HepG2 (cell line): ENCODE results near the gene ANKRD12. TPM values are rescaled to one million over a fixed set of nuclear protein-coding genes. Genes with fewer than 3 reads are reported as not detected.

Source experiments
- FOSL2 ChIP-seq: sonication (generic); formaldehyde crosslinking; IDR thresholded peaks from 2 replicates; pipeline ENCODE4 v1.4.0; 2020; ENCODE audit warnings: missing genetic modification reagents
- GABPB1 ChIP-seq: IDR thresholded peaks from 2 replicates; pipeline ENCODE4 v1.6.1; 2016; ENCODE audit warnings: mild to moderate bottlenecking, missing genetic modification reagents, moderate library complexity, missing compliant biosample characterization
- HCFC1 ChIP-seq: fragments of 150-350 bp; IDR thresholded peaks from 2 replicates; pipeline ENCODE4 v1.6.1; 2014; ENCODE audit warnings: low read depth, low read length
- JARID2 ChIP-seq: sonication (generic); formaldehyde crosslinking; IDR thresholded peaks from 2 replicates; pipeline ENCODE4 v1.8.1; 2023; ENCODE audit warnings: missing genetic modification reagents, inconsistent platforms; ENCODE audit not compliant: insufficient replicate concordance
- KDM6A ChIP-seq: IDR thresholded peaks from 2 replicates; pipeline ENCODE4 v1.6.1; 2016; ENCODE audit warnings: low read depth
- NFIB ChIP-seq: sonication (generic); formaldehyde crosslinking; IDR thresholded peaks from 2 replicates; pipeline ENCODE4 v1.9.0; 2021; ENCODE audit warnings: missing genetic modification reagents, mild to moderate bottlenecking, borderline replicate concordance
- PCBP1 ChIP-seq: fragments of 200-400 bp; formaldehyde crosslinking; IDR thresholded peaks from 2 replicates; pipeline ENCODE4 v1.6.1; 2017; ENCODE audit warnings: mild to moderate bottlenecking, low read depth, low read length, borderline replicate concordance
- SNAPC5 ChIP-seq: sonication (generic); formaldehyde crosslinking; IDR thresholded peaks from 2 replicates; pipeline ENCODE4 v1.8.1; 2023; ENCODE audit warnings: mild to moderate bottlenecking, missing genetic modification reagents, borderline replicate concordance
- SRSF1 ChIP-seq: fragments of 200-400 bp; formaldehyde crosslinking; optimal IDR thresholded peaks from 2 replicates; pipeline ENCODE3; 2017; ENCODE audit warnings: mild to moderate bottlenecking, low read depth, low read length, moderate library complexity
- U2AF1 ChIP-seq: fragments of 200-400 bp; formaldehyde crosslinking; optimal IDR thresholded peaks from 2 replicates; pipeline ENCODE3; 2017; ENCODE audit warnings: mild to moderate bottlenecking, low read depth, low read length
- ZFP41 ChIP-seq: sonication (generic); formaldehyde crosslinking; IDR thresholded peaks from 2 replicates; pipeline ENCODE4 v1.4.0; 2020; ENCODE audit warnings: mild to moderate bottlenecking, missing genetic modification reagents, borderline replicate concordance
- ZNF3 ChIP-seq: IDR thresholded peaks from 2 replicates; pipeline ENCODE4 v1.7.0; 2017; ENCODE audit warnings: inconsistent platforms
- ZNF496 ChIP-seq: sonication (generic); formaldehyde crosslinking; IDR thresholded peaks from 2 replicates; pipeline ENCODE4 v1.8.1; 2023; ENCODE audit warnings: mild to moderate bottlenecking, moderate library complexity, missing genetic modification reagents; ENCODE audit not compliant: insufficient replicate concordance
- ZNF550 ChIP-seq: sonication (generic); formaldehyde crosslinking; IDR thresholded peaks from 2 replicates; pipeline ENCODE4 v1.4.0; 2020; ENCODE audit warnings: mild to moderate bottlenecking, missing genetic modification reagents, borderline replicate concordance
- ZNF580 ChIP-seq: IDR thresholded peaks from 2 replicates; pipeline ENCODE4 v1.6.1; 2016; ENCODE audit warnings: low read depth, borderline replicate concordance
- ZNF609 ChIP-seq: sonication (generic); formaldehyde crosslinking; IDR thresholded peaks from 2 replicates; pipeline ENCODE4 v1.4.0; 2020; ENCODE audit warnings: mild to moderate bottlenecking, missing genetic modification reagents, borderline replicate concordance
- ZNF7 ChIP-seq: IDR thresholded peaks from 2 replicates; pipeline ENCODE4 v1.6.1; 2016; ENCODE audit warnings: missing biosample characterization, missing genetic modification reagents
- polyA plus RNA-seq, 8 experiments: library from polyadenylated mRNA; depleted of rRNA in 3 of 8; stranded (reverse) in 7 of 8; unstranded in 1 of 8; fragments of >200 nt; fragmentation: Illumina TruSeq in 4 of 8; extraction: Trizol in 4 of 8; gene quantifications; 2 replicates each; pipeline versions ENCODE4 v1.2.1 to v1.2.3, GENCODE V29; 2011 to 2016; ENCODE audit warnings: low read depth in 4 of 8, missing spikeins in 1 of 8, mixed read lengths in 1 of 8; ENCODE audit not compliant: insufficient read depth in 1 of 8
- total RNA-seq, 5 experiments: library from RNA; depleted of rRNA; stranded (reverse); fragments of >200 nt; fragmentation: Illumina TruSeq; extraction: Trizol; gene quantifications; 2 replicates each; pipeline ENCODE4 v1.2.3, GENCODE V29; 2016; ENCODE audit warnings: low read depth in 1 of 5
- TF ChIP-seq, protein P1 (sequence below): sonication (generic); formaldehyde crosslinking; IDR thresholded peaks from 2 replicates; pipeline ENCODE4 v1.4.0; 2020; ENCODE audit warnings: missing genetic modification reagents
- TF ChIP-seq, protein P2 (sequence below): sonication (generic); formaldehyde crosslinking; IDR thresholded peaks from 2 replicates; pipeline ENCODE4 v1.8.1; 2023; ENCODE audit warnings: mild to moderate bottlenecking, missing genetic modification reagents

The ANKRD12 gene
- total and polyA plus RNA-seq, 2 of the 13 experiments (the other 11 are each of a cell fraction or from before 2014, with no cell fraction given) = 6.0 to 23.2 TPM

- TF ChIP-seq SNAPC5 (CRISPR knock-in tag) (no peak), ZNF496 (CRISPR knock-in tag) (no peak), JARID2 (no peak), ZNF550 (no peak), ZNF580 (CRISPR knock-in tag) (no peak), GABPB1 (no peak), ZNF609 (CRISPR knock-in tag) (0 out of 2 replicates have a peak, but pooled peaks have one; percentile 23), NFIB (CRISPR knock-in tag) (no peak), ZNF3 (CRISPR knock-in tag) (no peak), U2AF1 (no peak), PCBP1 (no peak), ZNF7 (CRISPR knock-in tag) (no peak), ZFP41 (CRISPR knock-in tag) (no peak), FOSL2 (peak; percentile 69), HCFC1 (no peak), SRSF1 (no peak), KDM6A (CRISPR knock-in tag) (peak; percentile 50; the same call in 1 of the 2 replicates)
- TF ChIP-seq, protein P1, sequence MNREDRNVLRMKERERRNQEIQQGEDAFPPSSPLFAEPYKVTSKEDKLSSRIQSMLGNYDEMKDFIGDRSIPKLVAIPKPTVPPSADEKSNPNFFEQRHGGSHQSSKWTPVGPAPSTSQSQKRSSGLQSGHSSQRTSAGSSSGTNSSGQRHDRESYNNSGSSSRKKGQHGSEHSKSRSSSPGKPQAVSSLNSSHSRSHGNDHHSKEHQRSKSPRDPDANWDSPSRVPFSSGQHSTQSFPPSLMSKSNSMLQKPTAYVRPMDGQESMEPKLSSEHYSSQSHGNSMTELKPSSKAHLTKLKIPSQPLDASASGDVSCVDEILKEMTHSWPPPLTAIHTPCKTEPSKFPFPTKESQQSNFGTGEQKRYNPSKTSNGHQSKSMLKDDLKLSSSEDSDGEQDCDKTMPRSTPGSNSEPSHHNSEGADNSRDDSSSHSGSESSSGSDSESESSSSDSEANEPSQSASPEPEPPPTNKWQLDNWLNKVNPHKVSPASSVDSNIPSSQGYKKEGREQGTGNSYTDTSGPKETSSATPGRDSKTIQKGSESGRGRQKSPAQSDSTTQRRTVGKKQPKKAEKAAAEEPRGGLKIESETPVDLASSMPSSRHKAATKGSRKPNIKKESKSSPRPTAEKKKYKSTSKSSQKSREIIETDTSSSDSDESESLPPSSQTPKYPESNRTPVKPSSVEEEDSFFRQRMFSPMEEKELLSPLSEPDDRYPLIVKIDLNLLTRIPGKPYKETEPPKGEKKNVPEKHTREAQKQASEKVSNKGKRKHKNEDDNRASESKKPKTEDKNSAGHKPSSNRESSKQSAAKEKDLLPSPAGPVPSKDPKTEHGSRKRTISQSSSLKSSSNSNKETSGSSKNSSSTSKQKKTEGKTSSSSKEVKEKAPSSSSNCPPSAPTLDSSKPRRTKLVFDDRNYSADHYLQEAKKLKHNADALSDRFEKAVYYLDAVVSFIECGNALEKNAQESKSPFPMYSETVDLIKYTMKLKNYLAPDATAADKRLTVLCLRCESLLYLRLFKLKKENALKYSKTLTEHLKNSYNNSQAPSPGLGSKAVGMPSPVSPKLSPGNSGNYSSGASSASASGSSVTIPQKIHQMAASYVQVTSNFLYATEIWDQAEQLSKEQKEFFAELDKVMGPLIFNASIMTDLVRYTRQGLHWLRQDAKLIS = no peak
- TF ChIP-seq, protein P2, sequence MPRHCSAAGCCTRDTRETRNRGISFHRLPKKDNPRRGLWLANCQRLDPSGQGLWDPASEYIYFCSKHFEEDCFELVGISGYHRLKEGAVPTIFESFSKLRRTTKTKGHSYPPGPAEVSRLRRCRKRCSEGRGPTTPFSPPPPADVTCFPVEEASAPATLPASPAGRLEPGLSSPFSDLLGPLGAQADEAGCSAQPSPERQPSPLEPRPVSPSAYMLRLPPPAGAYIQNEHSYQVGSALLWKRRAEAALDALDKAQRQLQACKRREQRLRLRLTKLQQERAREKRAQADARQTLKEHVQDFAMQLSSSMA = no peak
Measured at GRCh38 chr18:9094307-9095226, 42.0 kb upstream of the ANKRD12 start (continued).
